ENCODE results near the gene PLAC1. TPM values are rescaled to one million over a fixed set of nuclear protein-coding genes. Genes with fewer than 3 reads are reported as not detected.

Gene PLAC1
- total and polyA plus RNA-seq, 11 donors: 0.62 TPM; not detected in 10

DNA sequence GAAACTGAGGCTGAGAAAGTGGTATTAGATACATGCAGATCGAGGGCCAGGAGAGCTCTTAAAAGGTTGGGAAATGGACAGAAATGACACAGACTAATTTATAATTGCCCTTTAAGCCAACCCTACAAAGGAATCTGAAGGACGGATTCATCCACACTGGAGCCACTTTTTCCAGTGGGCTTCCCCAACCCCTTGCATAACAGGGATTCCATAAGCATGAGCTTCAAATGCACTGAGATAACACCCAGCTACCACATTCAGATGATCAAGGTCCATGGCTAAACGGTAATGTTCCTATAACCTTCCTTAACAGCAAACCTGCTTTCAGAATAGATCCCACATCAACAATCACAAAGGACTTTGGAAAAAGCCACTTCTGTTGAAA, 34.2 kb downstream of the PLAC1 start:
- Histone ChIP-seq H3K4me1 (peaks cover 0 to 36% (median 20%) of the 10 kb centered on the region in 12 donors), H3K36me3 (no peaks in the 10 kb centered on the region), H3K9me3 (no peaks in the 10 kb centered on the region), H3K4me3 (no peak overlapping the region), H3K27ac (no peak overlapping the region), H3K27me3 (peaks cover 0 to 12% (median 0%) of the 10 kb centered on the region in 9 donors)
- ATAC-seq (no peak), DNase-seq (no peak)
- TF ChIP-seq, protein P1, sequence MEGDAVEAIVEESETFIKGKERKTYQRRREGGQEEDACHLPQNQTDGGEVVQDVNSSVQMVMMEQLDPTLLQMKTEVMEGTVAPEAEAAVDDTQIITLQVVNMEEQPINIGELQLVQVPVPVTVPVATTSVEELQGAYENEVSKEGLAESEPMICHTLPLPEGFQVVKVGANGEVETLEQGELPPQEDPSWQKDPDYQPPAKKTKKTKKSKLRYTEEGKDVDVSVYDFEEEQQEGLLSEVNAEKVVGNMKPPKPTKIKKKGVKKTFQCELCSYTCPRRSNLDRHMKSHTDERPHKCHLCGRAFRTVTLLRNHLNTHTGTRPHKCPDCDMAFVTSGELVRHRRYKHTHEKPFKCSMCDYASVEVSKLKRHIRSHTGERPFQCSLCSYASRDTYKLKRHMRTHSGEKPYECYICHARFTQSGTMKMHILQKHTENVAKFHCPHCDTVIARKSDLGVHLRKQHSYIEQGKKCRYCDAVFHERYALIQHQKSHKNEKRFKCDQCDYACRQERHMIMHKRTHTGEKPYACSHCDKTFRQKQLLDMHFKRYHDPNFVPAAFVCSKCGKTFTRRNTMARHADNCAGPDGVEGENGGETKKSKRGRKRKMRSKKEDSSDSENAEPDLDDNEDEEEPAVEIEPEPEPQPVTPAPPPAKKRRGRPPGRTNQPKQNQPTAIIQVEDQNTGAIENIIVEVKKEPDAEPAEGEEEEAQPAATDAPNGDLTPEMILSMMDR (IDR thresholded peaks at IDR 0.05): no peak
- TF ChIP-seq POLR2A (IDR thresholded peaks at IDR 0.05): no peak
- 52 to 64% (median 60%) methylated on average over 3 of the region's 3 CpGs for WGBS, 4 donors
- intact Hi-C loops (cut with DNase I): loop anchor here in 1 of 10 donors (10.0 kb wide), 1 partner anchor 49 kb away; no protein-coding TSS in a partner anchor

DNA sequence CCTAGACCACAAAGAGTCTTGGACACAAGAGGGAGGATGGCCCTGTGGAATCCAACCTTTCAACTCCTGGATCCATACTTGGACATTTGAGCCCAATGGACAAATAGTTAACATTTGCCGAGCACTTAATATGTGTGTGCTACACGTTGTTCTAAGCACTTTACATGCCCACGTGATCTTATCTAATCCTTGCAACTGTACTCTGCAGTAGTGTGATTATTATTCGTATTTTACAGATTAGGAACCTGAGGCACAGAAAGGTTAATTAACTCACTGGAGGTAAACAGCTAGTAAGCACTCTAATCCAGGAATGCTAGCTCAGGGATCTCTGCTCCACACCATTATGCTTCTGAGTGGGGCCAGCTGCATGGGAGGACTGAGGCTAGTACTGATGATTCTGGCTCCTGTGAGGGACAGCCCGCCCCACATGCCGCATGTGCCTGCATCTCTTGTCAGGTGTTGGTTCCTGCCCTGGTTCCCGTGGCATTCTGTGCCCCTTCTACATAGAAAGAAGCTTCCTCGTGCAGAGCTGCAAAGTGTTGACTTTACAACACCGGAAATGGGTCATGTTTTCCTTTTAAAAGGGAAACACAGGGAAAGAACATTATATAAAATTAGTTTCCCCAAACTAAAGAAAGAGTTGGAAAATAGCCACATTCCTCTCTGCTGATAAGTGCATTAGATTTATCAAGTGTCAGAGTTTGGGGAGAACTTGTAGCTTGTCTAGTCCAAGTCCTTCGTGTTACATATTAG, 34.8 kb downstream of the PLAC1 start:
- WGBS, 4 donors: 35 to 46% (median 43%) methylated on average over 8 to 10 of the region's 10 CpGs
- Histone ChIP-seq H3K4me3 (no peak overlapping the region), H3K4me1 (peaks cover 0 to 36% (median 20%) of the 10 kb centered on the region in 12 donors), H3K36me3 (no peaks in the 10 kb centered on the region), H3K9me3 (no peaks in the 10 kb centered on the region), H3K27ac (no peak overlapping the region), H3K27me3 (peaks cover 0 to 12% (median 0%) of the 10 kb centered on the region in 9 donors)
- DNase-seq (no peak), ATAC-seq (no peak)
- intact Hi-C loops (cut with DNase I): loop anchor here in 1 of 10 donors (10.0 kb wide), 1 partner anchor 49 kb away; no protein-coding TSS in a partner anchor
- TF ChIP-seq, protein P1 (IDR thresholded peaks at IDR 0.05): no peak
- TF ChIP-seq POLR2A (IDR thresholded peaks at IDR 0.05): no peak

DNA sequence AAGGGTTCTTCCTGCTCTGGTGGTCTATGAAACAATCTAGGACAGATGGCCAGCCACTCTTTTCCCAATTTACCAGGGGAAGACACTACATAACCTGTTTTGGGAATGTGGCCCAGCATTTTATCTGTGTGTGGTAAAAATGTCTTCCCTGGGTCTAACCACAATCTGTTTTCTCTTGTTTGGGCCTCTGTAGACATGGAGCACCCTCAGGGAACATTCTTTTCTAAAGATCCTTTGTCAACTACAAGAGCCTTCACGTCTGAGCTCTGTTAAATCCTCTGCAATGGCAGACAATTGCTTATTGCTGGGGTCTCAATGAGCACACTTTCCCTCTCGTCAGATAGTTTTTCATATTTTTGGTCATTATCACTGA, 35.5 kb downstream of the PLAC1 start:
- Histone ChIP-seq H3K9me3 (no peaks in the 10 kb centered on the region), H3K4me3 (no peak overlapping the region), H3K27ac (peak overlapping the region in 1 of 12 donors; percentile 69), H3K4me1 (peaks cover 0 to 36% (median 20%) of the 10 kb centered on the region in 12 donors), H3K36me3 (no peaks in the 10 kb centered on the region), H3K27me3 (peaks cover 0 to 12% (median 0%) of the 10 kb centered on the region in 9 donors)
- ATAC-seq (no peak), DNase-seq (no peak)
- TF ChIP-seq POLR2A (IDR thresholded peaks at IDR 0.05): no peak
- TF ChIP-seq, protein P1 (IDR thresholded peaks at IDR 0.05): no peak
- WGBS, 4 donors: 54 to 80% (median 72%) methylated on average over 2 of the region's 2 CpGs
- intact Hi-C loops (cut with DNase I): loop anchor here in 1 of 10 donors (10.0 kb wide), 1 partner anchor 48 kb away; no protein-coding TSS in a partner anchor

DNA sequence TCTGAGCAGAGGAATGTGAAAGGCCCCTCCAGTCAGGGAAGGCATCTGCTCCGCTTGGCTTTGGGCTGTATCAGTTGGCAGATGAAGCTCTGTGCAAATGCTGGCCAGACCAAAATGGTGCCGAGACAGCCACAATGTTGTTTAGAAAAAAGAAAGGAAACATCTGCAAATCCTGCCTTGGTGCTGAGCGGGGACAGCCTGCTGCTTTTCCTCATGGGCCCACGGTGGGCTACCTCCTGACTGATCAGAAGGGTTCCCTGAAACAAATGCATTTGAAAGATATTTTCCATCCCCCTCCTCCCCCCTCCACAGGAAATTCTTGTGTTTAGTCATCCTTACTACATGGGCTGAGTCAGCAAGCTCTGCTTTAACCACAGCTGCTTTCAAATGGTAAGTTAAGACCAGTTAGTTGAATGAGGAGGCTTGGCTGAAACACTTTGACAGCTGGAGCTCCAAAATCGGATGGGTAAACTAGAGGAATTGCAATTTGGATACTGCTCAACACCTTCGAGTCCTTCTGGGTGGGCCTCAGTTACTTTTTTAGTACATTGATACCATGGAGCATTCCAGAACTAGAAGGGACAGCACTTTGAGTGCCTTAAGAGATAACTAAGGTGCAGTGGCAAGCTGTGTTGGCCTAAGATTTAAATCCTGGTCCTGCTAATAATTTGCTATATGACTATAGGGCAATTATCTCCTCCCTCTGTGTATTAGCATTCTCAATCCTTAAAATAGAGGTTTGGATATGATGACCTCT, 36.0 kb downstream of the PLAC1 start:
- Histone ChIP-seq H3K27ac (peak overlapping the region in 2 of 12 donors; percentile 19 to 69), H3K27me3 (peaks cover 0 to 12% (median 0%) of the 10 kb centered on the region in 9 donors), H3K36me3 (no peaks in the 10 kb centered on the region), H3K4me1 (peaks cover 0 to 36% (median 20%) of the 10 kb centered on the region in 12 donors), H3K4me3 (no peak overlapping the region), H3K9me3 (no peaks in the 10 kb centered on the region)
- ATAC-seq (peak in 3 of 4 donors; percentile 61 to 81 (median 62)), DNase-seq (peak in 1 of 5 donors; percentile 21)
- TF ChIP-seq, protein P1 (IDR thresholded peaks at IDR 0.05): no peak
- TF ChIP-seq POLR2A (IDR thresholded peaks at IDR 0.05): no peak
- intact Hi-C loops (cut with DNase I): loop anchor here in 1 of 10 donors (10.0 kb wide), 1 partner anchor 47 kb away; no protein-coding TSS in a partner anchor
- WGBS, 4 donors: 24 to 40% (median 38%) methylated on average over 5 to 6 of the region's 6 CpGs
